GM21825 (cell line): ENCODE data around the gene MIOS.
"Not testable (repeated sequence)": the region's sequence is repeated elsewhere in the genome, so short reads cannot be mapped to it uniquely, and the experiment has no call there.

Source experiments
- ATAC-seq: cut with Tn5 transposase; IDR thresholded peaks from one replicate; pipeline ENCODE4 v1.9.1; 2021; ENCODE audit warnings: mild to moderate bottlenecking, moderate library complexity; ENCODE audit not compliant: unreplicated experiment

The MIOS gene

DNA sequence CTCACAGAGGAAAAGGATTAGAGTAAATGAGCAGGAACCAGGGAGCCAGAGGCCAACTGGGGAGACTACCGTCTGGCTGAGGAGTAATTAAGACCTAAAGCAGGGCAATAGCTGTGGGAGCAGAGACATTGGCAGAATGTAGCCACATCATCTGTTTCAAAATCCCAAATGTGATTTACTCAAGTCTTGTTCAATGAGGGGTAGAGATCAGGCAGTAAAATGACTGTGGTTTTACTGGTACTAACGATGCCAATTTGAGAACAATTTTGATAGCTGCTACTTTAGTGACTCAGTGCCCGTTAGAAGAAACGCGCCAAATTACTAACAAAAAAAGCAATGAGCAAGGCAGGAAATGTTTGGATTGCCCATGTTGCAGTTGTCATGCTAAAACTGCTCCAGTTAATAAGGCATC is 12.7 kb upstream of the MIOS start:
- ATAC-seq: no peak

DNA sequence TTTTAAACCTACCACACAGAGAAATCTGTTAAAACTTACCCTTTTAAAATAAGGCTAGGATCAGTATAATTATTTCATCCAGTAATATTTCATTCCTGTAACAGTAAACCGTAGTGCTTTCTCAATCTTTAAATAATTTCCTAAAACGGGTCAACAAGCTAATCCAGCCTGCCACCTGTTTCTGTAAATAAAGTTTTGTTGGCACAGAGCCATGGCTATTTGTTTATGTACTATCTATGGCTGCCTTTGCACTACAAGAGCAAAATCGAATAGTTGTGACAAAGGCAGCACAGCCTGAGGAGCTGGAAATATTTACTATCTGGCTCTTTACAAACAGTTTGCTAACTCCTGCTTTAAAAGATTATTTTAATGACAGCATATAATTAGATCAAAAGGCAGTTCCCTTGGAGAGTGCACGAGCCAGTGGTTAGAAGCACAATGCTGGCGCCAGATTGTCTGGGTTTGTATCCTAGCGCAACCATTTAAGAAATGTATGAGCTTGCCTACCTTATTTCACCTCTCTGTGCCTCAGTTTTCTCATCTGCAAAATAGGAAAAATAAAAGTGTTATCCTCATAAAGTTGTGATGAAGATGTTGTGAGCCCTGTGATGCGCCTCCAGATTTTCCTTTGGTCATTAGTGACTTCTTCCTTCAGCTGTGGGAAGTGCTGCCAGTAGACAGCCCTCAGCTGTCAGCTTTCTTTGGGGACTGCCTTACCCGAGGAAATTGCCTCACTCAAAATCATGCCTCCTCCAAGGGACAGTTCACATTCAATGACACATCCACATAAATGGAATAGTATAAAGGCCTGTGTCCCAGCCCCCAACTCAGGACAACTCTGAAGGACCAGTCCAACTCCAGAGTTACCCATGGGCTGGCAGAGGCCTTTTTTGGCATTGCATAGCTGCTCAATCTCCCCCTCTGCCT is 11.8 kb upstream of the MIOS start:
- ATAC-seq: no peak

DNA sequence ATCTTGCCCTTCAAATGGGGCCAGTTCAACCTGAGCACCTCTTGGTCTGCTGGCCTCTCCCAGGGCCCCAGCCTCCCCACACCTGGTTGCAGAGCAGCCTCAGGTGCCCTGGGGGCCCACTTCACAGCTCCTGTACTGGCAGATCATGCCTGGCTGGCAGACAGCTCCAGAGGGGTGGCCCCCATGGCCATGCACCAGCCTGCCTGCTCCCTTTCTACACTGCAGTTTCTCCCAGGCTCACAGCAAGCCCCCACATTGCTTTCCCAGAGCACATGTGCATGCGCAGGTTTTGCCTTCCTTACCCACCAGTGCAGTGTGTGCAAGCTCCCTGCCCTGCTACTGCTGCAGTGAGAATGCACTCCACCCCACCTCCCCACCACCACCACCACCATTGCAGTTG is 9.8 kb upstream of the MIOS start:
- ATAC-seq: no peak

DNA sequence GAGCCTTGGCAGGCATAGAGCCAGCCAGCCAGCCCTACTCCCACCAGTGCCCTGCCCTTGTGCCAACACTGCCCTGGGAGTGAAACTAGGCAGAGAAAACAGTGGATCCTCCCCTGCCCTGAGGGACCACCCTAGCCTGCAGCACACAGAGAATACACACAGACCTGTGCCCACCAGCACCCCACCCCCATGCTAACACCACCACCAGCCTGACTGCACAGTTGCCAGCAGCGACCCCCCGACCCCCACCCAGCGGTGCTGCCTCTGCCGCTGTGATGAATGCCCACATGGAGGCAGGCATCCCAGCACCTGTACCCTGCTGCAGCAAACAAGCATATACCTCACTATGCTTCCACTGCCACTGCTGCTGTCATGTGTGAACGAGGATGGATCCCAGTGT is 9.4 kb upstream of the MIOS start:
- no peak for ATAC-seq

DNA sequence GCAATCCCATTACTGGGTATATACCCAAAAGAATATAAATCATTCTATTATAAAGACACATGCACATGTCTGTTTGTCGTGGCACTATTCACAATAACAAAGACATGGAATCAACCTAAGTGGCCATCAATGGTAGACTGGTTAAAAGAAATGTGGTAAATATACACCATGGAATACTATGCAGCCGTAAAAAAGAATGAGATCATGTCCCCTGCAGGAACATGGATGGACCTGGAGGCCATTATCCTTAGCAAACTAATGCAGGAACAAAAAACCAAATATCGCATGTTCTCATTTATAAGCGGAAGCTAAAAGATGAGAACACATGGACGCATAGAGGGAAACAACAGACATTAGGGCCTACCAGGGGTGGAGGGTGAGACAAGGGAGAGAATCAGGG is 5.1 kb upstream of the MIOS start:
- not testable (repeated sequence) for ATAC-seq

DNA sequence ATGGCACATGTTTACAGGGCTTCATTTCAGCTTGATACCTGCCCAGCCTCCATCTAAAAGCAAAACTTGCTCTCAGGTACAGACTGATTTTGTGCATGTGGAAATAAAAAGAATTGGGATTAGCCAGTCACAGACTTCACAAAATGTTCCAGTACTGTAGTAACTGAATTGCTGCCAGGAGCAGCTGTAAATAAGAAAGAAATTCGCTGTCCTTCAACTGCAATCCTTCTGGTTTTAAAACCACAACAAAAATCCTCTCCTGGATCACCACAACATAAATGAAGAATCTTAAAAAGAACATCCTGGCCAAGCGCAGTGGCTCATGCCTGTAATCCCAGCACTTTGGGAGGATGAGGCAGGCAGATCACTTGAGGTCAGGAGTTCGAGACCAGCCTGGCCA is 3.9 kb upstream of the MIOS start:
- no peak for ATAC-seq

DNA sequence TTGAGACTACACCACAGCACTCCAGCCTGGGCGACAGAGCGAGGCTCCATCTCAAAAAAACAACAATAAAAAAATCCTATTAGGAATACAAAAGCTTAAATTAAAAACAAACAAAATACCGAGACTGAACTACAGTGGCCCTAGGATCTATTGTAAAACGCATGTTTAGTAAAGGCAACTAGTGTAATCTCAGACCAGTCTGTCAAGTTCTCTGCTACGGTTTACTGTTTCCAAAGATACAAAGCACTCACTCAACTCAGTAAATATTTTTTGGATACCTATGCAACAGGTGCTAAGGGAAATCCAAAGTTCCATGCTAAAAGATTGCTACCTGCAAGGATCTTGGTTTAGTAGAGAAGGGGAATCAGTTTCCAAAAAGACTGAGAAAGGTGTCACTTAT is 3.4 kb upstream of the MIOS start:
- no peak for ATAC-seq

DNA sequence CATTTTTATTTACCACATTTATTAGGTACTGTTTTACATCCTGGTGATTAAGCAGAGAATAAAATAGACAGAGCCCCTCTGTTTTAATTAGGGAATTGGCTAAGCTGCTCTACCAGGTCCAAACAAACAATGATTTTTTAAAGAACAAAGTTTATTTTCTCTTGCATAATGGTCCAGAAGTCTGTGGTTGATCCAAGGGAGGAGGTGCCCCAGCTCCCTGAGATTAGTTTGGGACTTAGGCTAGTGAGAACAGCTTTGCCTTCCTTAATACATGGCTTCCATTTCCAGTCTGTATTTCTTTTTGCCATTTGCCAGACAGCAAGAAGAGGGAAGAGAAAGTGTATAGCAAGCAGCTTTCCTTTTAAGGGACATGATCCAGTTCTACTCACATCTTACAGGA is 2.9 kb upstream of the MIOS start:
- no peak for ATAC-seq

DNA sequence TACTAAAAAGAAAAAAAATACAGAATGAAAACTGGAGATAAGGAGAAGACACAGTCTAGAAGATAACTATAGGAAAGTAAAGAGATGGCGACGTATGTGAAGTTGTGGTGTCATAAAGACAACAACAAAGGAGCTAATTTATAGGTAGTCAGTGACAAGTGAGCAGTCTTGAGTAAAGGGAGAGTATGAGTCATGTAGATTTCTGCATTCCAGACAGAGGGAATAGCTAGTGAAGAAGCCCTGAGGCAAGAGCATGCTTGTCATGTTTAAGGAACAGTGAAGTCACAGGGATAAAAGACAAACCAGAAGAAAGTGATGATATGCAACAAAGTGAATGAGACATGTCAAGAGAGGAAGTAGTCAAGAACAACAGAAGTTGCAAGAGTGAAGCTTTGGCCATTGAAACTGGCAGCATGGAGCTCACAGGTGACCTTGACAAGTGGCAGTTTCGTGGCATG is 2.3 kb upstream of the MIOS start:
- no peak for ATAC-seq

DNA sequence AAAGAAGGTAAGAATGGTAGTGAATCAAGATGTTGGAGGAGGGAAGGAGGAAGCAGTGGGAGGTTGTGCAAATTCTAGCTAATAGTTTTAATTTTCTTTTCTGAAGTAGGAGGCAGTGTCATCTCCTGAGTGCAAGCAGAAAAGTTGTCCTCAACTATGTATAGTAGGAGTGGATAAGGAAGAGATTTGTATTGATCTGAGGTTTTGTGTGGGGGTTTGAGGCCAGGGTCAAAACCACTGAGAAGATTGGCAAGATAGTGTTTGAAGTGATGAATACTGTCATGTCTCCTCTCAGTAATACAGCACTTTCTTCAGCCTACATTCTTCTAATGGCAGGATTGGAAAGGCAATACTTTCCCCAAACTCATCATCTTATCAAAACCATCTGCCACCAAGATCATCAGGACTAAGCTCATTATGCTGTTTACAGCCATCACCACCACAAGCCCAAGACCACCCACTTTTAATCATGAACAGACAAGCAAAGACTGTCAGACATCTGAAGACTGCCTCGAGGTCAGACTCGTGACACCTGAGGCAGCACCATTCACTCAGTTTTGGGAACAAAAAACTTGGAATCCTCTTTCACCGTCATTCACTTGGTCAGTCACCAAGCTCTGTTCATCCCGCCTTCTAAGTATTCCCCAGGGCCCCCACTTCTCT is 1.5 kb upstream of the MIOS start:
- ATAC-seq: no peak

DNA sequence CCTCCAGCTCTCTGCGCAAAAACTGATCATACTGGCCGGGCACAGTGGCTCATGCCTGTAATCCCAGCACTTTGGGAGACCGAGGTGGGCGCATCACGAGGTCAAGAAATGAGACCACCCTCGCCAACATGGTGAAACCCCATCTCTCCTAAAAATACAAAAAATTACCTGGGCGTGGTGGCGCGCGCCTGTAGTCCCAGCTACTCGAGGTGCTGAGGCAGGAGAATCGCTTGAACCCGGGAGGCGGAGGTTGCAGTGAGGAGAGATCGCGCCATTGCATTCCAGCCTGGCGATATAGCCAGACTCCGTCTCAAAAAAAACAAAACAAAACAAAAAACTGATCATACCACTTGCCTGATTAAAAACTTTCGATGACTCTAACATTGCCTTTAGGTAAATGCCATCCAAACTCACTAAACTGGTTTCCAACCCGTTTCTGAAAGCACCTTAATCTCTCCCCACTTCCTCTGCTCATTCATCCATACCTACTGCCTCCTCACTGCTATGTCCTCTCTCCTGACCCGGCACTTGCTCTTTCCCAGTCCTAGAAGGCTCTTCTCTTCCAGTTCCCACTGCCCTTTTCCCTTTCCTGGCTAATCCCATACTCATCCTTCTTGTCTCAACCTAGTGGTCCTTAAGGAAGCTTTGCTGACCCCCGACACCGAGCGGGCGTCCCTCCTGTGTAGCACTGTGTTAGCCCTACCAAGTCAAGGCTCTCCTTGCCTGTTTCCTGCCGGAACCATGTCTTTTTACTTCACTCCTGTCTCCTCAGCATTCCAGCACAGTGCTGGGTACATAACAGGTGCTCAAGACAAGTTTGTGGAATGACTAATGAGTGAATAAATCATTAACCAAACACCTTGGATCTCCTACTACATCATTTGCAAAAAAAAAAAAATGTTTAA is 686 bp upstream of the MIOS start:
- peak; percentile 28 for ATAC-seq

DNA sequence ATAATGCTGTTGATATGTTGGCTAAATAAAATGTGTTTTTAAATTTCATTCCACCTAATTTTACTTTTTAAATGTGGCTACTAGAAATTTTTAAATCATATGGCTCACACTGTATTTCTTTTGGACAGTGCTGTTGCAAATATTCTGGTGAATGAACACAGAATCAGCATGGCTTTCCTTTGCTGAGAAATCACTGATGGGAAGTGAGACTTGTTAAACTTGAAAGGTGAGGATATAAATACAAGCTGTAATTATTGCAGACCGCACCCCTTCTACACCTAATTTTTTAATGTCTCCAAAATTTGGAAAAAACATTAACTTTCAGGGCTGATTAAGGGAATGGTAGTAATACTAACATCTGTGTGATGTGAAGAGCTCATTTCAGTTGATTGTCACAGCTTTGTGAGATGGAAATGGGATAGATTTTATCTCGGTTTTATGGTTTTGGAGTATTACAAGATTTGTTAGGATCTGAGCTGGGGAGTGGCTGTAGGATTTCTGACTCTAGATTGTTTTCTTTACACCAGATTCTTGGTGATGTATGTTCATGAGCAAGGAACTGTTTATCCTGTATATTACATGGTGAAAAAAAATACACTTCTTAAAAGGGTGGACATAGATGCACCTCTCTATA is 1.3 kb downstream of the MIOS start:
- no peak for ATAC-seq

DNA sequence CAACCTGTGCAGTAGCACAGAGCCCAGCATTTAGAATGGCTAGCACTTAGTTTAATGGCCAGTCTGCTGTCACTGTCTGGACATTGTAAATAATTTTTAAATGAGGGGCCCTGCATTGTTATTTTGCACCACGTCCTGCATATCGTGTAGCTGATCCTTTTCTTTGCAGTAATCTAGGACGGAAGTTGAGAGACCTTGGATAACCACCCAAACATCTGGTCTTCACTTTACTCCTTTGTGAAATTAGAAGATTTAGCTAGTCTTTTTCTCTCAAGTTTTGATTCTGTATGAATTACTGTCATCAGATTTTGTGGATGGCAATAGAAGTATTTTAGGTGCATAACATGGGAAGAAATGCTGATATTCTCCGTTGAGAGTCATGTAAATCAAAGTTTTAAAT is 1.9 kb downstream of the MIOS start:
- ATAC-seq: no peak

DNA sequence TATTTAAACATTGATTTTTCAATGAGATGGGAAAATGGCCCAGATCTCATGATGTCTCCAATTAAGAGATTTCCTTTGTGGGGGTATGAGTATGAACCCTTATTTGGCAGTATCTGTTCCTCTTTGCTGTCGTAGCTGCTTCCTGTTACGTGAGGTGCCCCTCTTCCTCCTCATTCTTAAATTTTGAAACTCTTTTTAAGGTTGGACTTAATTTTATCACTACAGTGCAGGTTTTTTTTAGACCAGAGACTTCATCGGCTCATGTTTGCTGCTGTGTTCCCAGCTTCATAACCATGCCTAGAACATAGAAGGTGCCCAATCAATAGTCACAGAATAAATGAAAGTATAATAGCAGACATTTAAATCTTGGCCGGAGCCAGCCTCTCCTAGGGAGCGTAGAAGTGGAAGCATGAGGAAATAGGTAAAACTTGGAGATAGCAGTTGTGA is 2.4 kb downstream of the MIOS start:
- ATAC-seq: peak; percentile 34

DNA sequence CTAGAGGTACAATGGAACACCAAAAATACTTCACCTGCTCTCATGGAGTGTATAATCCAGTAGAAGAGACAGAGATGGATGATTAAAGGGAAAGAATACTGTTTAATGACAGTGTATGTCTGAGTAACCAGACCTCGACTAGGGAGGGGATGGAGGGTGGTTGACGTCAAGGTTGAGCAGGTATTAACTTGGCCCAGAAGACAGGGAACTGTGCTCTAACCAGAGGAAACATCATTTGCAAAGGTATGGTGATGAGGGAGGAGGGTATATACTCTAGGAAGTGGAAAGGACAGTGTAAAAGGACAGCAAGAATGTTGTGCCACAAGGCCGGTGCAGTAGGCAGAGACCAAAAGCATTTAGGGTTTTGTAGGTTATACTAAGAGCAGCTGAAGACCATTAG is 2.9 kb downstream of the MIOS start:
- peak; percentile 32 for ATAC-seq

DNA sequence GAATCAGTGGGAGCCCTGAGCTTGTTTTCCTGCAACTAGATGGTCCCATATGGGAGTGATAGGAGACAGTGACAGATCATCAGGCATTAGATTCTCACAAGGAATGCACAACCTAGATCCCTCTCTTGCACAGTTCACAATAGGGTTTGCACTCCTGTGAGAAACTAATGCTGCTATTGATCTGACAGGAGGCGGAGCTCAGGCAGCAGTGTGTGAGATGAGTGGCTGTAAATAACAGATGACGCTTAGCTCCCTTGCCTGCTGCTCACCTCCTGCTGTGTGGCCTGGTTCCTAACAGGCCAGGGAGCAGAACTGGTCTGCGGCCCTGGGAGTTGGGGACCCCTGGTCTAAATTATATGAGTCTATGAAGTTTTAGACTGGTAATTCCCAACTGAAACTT is 3.9 kb downstream of the MIOS start:
- no peak for ATAC-seq

DNA sequence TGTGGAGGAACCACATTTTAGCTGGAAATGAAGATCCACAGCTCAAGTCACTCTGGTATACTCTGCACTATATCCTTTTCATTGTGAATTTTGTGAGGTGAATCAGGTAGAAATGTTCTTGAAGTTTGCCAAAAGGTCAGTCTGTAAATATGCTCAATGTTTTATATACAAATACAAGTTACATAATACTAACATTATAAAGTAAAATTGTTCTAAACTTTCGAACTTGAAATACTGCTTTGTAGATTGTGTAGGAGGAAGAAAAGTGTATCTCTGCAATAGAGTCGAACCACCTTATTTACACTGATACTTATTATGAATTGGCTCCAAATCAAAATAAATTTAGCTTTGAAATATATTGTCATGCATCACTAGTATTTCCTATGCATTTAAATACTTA is 7.0 kb downstream of the MIOS start:
- ATAC-seq: no peak

DNA sequence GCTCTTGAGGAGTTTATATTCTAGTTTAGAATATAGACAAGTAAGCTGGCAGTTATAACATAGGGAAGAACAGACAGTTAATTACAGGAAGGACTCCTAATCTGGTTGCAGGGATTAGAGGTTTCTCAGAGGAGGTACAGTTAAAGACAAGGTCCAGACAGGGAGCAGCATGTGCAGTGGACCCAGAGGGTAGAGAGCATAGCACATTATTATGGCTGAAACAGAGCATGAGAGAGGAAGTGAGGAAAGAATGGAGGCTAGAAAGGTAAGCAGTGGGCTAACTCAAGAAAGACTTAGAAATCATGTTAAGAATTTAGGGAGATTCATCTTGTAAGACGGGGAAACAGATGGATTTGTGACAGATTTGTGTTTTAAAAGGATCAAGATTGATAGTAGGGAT is 9.7 kb downstream of the MIOS start:
- no peak for ATAC-seq

DNA sequence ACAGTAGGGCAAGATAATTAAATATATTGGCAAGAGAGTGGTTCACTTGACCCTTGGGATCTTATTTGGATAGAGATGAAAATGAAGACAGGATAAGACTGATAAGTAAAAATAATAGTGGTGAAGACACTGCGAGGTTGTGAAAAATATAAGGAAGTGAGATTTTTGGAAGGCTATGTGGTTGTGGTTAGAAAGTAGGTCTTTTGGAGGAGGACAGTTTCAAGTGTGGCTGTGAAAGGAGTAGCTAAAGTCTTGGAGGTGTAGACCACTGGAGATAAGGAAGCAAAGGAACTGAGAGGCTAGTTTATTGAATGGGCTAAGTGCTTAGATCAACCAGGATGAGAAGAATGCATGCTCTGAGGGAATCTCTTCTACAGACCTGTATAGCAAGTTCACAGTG is 11.2 kb downstream of the MIOS start:
- no peak for ATAC-seq

DNA sequence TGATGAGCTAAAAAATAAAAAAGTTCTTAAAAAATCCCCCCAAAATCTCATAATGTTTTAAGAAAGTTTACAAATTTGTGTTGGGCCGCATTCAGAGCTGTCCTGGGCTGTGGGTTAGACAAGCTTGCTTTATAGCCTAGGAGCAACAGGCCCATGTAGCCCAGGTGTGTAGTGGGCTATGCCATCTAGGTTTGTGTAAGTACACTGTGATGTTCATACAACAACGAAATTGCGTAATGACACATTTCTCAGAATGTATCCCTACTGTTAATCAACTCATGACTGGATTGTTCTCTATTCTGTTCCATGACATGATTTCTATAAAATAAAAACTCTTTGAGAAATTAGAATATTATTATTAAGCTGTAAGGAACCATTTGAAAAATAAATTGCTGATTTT is 13.0 kb downstream of the MIOS start:
- ATAC-seq: no peak
